GM21825 (cell line): Measurements from ENCODE around the gene NR1I2.

Source experiments
- ATAC-seq: cut with Tn5 transposase; IDR thresholded peaks from one replicate; pipeline ENCODE4 v1.9.1; 2021; ENCODE audit warnings: mild to moderate bottlenecking, moderate library complexity; ENCODE audit not compliant: unreplicated experiment

The NR1I2 gene

DNA sequence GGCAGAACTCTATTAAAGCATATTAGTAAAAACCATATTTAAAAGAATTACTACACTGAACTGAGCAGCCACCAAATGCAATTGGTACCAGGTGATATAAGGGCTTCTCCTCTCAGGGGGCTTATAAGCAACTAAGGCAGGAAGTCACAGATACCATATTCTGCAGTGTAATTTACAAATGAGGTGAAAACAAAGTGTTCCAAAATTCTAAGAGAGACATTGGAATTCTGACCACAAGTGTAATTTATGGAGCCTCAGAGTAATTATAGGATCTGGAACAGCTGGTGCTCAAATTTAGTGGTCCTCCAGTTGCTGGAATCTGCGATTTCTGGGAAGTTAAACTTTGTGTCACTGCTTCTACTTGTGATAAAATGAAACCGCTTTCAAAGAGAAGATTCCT lies 3.1 kb upstream of the NR1I2 start:
- ATAC-seq: no peak

DNA sequence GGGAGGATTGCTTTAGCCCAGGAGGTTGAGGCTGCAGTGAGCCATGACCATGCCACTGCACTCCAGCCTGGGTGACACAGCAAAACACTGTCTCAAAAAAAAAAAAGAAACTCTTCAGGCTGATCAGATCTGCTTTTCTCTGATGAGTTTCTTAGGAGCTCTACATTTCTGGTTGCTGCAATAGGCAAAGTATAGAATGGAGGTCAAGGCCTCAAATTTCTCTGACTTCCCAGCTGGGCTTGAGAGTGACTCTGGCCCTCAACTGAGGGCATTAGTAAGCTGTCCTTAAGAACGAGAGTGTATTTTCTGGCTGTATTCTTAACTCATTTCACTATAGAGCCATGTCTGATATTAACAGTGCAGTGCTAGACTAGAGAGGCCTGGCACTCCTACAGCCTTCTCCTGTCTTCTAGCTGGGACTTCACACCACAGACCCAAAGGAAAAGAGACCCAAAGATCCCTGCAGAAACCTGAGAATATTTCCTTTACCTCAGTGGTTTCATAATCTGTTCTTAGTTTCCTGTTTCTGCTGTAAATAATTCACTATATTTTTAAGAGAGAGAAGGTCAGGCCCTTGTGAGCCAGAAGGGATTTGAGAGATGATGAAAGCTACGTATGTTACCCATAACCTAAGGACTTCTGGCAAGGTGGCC lies 2.0 kb upstream of the NR1I2 start:
- ATAC-seq: peak; percentile 77

DNA sequence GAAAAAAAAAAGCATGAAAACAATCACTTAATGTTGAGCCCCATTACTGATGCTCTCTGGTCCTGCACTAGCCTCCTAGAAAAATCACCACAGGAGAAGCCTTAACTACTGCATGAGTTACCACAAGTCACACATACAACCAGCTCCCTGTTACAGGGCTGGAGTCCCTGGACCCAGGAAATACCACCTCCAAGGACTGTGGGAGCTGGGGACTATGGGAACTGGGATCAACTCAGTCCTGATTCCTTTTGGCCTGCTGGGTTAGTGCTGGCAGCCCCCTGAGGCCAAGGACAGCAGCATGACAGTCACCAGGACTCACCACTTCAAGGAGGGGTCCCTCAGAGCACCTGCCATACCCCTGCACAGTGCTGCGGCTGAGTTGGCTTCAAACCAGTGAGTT lies 559 bp downstream of the NR1I2 start:
- ATAC-seq: no peak

DNA sequence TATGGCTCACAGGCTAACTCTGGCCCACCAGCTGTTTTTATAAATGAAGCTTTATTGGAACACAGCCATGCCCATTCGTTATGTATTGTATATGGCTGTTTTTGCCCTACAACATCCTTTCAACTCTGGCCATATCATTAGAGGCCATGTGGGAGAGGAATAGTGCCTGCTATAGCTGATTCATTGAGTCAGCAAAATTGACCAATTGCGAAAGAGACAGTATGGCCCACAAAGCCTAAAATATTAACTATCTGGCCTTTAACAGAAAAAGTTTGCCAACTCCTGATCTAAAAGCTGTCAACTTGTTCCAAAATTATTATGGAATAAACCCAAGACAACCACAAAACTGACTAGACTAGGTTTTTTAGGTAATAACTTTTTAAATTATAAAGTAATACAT lies 1.4 kb downstream of the NR1I2 start:
- ATAC-seq: no peak

GRCh38 chr3:119783883-119784282 lies 2.0 kb downstream of the NR1I2 start:
- no peak for ATAC-seq

DNA sequence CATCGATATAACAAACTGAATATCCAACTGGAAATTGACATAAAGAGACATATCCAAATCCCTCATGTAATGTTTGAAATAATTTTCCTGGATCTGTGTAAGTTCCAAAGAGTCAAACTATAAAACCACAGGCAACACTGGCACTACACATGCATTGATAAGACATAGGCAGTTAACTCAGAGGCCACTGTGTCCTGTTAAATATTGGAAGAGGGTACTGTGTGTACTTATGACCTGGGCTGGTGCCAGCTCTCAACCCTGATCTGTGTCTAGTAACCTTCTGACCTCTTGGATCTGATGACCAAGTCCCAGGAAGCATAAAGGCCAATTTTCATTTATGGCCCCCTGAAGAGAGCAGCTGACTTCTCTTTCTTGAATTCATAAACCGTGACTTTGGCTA lies 4.5 kb downstream of the NR1I2 start:
- no peak for ATAC-seq

DNA sequence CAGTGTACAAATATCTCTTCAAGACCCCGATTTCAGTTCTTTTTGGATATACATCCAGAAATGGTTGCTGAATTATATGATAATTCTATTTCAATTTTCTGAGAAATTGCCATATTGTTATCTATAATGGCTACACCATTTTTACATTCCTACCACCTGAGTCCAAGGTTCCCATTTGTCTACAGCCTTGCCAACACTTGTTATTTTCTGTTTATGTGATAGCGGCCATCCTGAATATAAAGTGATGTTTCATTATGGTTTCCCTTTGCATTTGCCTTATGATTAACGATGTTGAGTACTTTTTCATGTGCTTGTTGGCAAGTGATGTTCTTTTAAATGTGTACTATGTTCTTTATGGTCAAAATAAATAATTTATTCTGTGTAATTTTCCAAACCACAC lies 8.5 kb downstream of the NR1I2 start:
- no peak for ATAC-seq

DNA sequence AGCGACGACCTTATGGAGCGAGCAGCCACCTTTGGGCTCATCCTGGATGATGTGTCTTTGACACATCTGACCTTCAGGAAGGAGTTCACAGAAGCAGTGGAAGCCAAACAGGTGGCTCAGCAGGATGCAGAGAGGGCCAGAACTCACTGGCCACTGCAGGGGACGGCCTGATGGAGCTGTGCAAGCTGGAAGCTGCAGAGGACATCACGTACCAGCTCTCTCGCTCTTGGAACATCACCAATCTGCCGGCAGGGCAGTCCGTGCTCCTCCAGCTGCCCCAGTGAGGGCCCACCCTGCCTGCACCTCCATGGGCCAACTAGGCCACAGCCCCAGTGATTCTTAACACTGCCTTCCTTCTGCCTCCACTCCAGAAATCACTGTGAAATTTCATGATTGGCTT lies 10.4 kb downstream of the NR1I2 start:
- no peak for ATAC-seq

DNA sequence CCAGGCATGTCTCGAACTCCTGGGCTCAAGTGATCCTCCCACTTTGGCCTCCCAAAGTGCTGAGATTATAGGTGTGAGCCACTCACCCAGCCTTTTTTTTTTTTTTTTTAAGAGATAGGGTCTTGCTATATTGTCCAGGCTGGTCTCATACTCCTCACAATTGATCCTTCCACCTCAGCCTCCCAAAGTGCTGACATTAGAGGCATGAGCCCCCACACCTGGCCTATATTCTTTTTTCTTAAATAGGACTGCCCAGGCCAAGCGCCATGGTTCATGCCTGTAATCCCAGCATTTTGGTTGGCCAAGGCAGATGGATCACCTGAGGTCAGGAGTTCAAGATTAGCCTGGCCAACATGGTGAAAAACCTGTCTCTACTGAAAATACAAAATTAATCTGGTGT lies 12.5 kb downstream of the NR1I2 start:
- no peak for ATAC-seq

DNA sequence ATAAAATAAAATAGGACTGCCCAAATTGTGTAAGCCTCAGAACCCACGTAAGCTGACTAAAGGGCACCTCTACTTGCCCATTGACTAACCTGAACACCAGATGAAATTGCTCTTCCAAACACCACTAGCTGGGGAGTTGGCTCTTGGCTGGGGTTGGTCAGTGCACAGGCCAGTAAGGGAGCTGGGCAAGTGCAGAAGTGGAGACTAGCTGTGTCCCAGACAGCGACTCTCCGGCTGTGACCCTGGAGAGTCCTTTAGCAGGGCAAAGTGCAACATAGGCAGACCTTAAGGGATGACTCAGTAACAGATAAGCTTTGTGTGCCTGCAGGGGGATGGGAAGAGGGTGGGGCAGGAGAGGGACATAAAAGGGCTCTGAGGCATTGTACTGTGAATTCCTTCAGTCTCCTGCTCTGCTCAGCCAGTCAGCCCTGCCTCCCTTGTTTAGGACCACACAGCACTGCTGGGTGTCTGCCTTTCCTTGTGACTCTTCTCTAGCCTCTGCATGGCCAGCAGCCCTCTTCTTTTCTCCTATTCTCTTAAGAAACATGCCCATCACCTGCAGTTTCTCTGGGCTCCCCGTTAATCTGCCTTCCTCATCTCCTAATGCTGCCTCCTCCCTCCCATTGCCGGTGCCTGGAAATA lies 13.2 kb downstream of the NR1I2 start:
- no peak for ATAC-seq

DNA sequence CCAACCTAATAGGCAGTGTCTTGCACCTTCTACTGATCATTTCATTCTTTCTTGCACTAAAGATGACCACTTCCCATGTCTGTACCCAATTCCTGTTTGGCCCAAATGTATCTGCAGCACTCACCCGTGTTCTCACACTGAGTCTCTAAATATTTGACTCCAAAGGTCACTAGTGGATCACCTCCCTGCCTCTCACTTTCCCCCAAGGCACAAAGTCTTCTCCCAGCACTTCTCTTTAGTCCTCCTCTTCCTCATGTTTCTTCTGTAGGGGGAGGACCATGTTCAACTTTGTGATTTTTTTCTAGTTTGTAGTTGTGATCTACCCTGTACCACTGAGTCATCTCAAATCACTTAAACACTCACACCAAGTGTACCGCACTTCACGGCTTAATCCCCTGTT lies 13.9 kb downstream of the NR1I2 start:
- ATAC-seq: no peak

DNA sequence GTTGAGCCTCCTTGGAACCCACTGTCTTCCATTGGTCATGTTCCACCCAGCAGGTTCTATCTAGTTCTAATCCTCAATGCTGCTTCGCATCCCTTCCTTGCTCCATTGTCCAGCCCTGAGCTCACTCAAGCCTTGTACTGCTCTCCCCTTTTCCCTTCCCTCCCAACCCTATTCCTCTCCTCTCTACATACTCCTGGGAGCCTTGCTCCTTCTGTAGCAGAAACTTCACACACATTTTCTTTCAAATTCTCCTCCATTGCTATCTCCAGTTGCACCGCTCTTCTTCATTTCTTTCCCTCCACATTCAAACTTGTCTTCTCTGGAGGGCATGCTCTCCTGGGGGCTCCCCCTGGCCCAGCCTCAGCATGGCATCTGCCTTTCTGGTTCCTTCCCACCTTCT lies 14.5 kb downstream of the NR1I2 start:
- no peak for ATAC-seq

- ATAC-seq: no peak
These were observed 14.9 kb downstream of the NR1I2 start for GRCh38 chr3:119796785-119797184.

- ATAC-seq: no peak
These were observed 18.9 kb downstream of the NR1I2 start for GRCh38 chr3:119800844-119801243.

DNA sequence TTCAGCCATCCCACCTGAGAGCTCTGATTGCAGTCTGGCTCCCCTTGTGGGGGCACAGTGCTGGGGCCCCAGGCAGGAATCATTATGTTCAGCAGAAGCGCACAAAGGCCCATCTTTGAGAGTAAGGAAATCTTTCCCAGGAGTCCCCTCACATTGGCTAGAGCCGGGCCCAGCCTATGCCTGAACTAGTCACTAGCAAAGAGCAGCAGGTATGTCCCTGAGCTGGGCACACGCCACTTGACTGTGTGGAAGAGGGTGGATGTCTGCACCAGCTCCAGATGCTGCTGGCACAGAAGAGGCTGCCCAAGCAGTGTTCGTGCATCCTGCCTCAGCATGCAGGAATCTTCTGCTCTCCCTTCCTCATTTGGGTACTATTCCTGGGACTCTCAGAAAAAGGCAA lies 26.3 kb downstream of the NR1I2 start:
- ATAC-seq: no peak

DNA sequence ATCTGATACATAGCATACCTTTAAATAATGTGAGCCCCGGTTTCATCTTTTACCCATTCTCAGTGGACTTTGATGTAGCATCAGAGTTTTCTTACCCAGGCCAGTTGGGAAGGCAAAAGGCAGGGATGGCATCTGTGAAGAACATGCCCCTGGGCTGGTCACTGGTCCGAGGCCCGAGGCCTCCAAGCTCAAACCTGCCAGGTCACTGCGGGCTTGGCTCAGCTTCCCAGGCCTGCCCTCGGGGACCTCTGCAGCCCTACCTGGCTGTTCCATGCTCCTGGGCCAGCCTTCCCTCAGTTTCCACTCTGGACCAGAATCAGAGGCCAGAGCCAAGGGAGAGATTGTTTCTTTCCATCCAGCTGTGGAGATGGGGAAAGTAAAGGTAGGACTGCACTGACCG lies 26.9 kb downstream of the NR1I2 start:
- no peak for ATAC-seq

GRCh38 chr3:119809249-119810017 lies 27.5 kb downstream of the NR1I2 start:
- ATAC-seq: peak; percentile 37

DNA sequence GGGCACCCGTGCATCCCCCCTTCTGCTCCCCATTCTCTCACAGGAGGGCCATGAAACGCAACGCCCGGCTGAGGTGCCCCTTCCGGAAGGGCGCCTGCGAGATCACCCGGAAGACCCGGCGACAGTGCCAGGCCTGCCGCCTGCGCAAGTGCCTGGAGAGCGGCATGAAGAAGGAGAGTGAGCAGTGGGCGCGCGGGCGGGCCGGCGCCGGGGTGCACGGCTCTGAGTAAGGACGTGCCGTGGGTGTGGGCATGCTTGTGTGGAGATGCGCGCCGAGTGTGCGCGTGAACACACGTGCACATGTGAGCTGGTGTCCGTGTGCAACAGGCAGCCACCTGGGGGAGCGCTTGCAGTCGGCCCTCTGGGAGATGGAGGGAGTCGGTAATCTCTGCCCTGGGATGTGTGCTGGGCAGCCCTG lies 28.1 kb downstream of the NR1I2 start:
- ATAC-seq: peak; percentile 75

DNA sequence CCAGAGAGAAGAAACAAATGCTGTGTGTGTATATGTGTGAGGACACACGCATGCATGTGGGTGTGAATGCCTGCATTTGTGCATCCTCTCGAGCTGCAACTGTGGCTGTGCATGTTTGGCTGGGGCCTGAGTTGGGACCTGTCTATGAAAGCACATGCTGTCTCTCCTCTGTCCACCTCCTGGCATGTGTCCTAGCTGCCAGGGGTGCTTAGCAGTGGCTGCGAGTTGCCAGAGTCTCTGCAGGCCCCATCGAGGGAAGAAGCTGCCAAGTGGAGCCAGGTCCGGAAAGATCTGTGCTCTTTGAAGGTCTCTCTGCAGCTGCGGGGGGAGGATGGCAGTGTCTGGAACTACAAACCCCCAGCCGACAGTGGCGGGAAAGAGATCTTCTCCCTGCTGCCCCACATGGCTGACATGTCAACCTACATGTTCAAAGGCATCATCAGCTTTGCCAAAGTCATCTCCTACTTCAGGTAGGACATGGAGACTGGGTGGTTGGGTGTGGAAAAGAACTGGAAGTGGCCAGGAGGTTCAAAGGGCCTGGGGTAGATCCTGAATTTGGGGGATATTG lies 30.7 kb downstream of the NR1I2 start:
- ATAC-seq: no peak

DNA sequence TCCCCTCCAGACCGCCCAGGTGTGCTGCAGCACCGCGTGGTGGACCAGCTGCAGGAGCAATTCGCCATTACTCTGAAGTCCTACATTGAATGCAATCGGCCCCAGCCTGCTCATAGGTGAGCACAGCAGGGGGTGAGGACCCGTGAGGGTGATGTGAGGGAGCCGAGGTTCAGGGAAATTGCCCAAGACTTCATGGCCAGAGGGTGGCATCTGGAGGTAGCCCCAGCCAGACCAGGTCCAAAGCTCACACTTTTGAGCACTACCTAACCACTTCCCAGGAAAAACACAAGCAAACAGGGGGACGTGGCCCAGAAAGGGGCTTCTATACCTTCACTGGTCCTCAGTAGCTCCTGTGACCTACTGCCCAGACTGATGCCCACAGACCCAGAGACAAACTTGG lies 33.8 kb downstream of the NR1I2 start:
- ATAC-seq: no peak

- no peak for ATAC-seq
These were observed 35.2 kb downstream of the NR1I2 start for GRCh38 chr3:119817071-119817470.
